ENCODE measurements around the gene MINAR1.

The MINAR1 gene

GRCh38 chr15:79431636-79432344 is at the start of gene MINAR1:
MINAR1 (plus strand) TSS chr15:79432336; CDS start chr15:79456148, 23,812 bp downstream.
- peak within 1 kb of the TSS; percentile 19; the same call in 1 of the 2 replicates for H3K4me3 ChIP-seq (ENCODE audit: low read length)
- no peak for TF ChIP-seq ZNF274 (IDR thresholded peaks at IDR 0.05; ENCODE audit: low read depth, low read length)

- no peak overlapping the region for H3K4me3 ChIP-seq (ENCODE audit: low read length)
- no peak for TF ChIP-seq ZNF274 (IDR thresholded peaks at IDR 0.05; ENCODE audit: low read depth, low read length)
Measured at GRCh38 chr15:79394231-79394630, 37.9 kb upstream of the MINAR1 start.

GRCh38 chr15:79396850-79397249 is 35.3 kb upstream of the MINAR1 start:
- no peak for TF ChIP-seq ZNF274 (IDR thresholded peaks at IDR 0.05; ENCODE audit: low read depth, low read length)
- no peak overlapping the region for H3K4me3 ChIP-seq (ENCODE audit: low read length)

GRCh38 chr15:79397269-79397910 is 34.7 kb upstream of the MINAR1 start:
- no peak for TF ChIP-seq ZNF274 (IDR thresholded peaks at IDR 0.05; ENCODE audit: low read depth, low read length)
- no peak overlapping the region for H3K4me3 ChIP-seq (ENCODE audit: low read length)

- no peak overlapping the region for H3K4me3 ChIP-seq (ENCODE audit: low read length)
- TF ChIP-seq ZNF274 (IDR thresholded peaks at IDR 0.05; ENCODE audit: low read depth, low read length): no peak
Measured at GRCh38 chr15:79399606-79400005, 32.5 kb upstream of the MINAR1 start.

- TF ChIP-seq ZNF274 (IDR thresholded peaks at IDR 0.05; ENCODE audit: low read depth, low read length): no peak
- no peak overlapping the region for H3K4me3 ChIP-seq (ENCODE audit: low read length)
Measured at GRCh38 chr15:79400650-79401049, 31.5 kb upstream of the MINAR1 start.

- TF ChIP-seq ZNF274 (IDR thresholded peaks at IDR 0.05; ENCODE audit: low read depth, low read length): no peak
- no peak overlapping the region for H3K4me3 ChIP-seq (ENCODE audit: low read length)
Measured at GRCh38 chr15:79401301-79401700, 30.8 kb upstream of the MINAR1 start.

GRCh38 chr15:79402136-79402535 is 30.0 kb upstream of the MINAR1 start:
- no peak overlapping the region for H3K4me3 ChIP-seq (ENCODE audit: low read length)
- no peak for TF ChIP-seq ZNF274 (IDR thresholded peaks at IDR 0.05; ENCODE audit: low read depth, low read length)

GRCh38 chr15:79403501-79403900 is 28.6 kb upstream of the MINAR1 start:
- H3K4me3 ChIP-seq (ENCODE audit: low read length): no peak overlapping the region

GRCh38 chr15:79406210-79406609 is 25.9 kb upstream of the MINAR1 start:
- TF ChIP-seq ZNF274 (IDR thresholded peaks at IDR 0.05; ENCODE audit: low read depth, low read length): no peak
- H3K4me3 ChIP-seq (ENCODE audit: low read length): no peak overlapping the region

More at GRCh38 chr15:79403501-79403900, 28.6 kb upstream of the MINAR1 start:
- no peak for TF ChIP-seq ZNF274 (IDR thresholded peaks at IDR 0.05; ENCODE audit: low read depth, low read length)

GRCh38 chr15:79408041-79408440 is 24.1 kb upstream of the MINAR1 start:
- no peak for TF ChIP-seq ZNF274 (IDR thresholded peaks at IDR 0.05; ENCODE audit: low read depth, low read length)
- H3K4me3 ChIP-seq (ENCODE audit: low read length): no peak overlapping the region

- TF ChIP-seq ZNF274 (IDR thresholded peaks at IDR 0.05; ENCODE audit: low read depth, low read length): no peak
- H3K4me3 ChIP-seq (ENCODE audit: low read length): no peak overlapping the region
Measured at GRCh38 chr15:79410237-79410636, 21.9 kb upstream of the MINAR1 start.

- no peak for TF ChIP-seq ZNF274 (IDR thresholded peaks at IDR 0.05; ENCODE audit: low read depth, low read length)
- H3K4me3 ChIP-seq (ENCODE audit: low read length): no peak overlapping the region
Measured at GRCh38 chr15:79412010-79412409, 20.1 kb upstream of the MINAR1 start.

GRCh38 chr15:79412429-79412828 is 19.7 kb upstream of the MINAR1 start:
- TF ChIP-seq ZNF274 (IDR thresholded peaks at IDR 0.05; ENCODE audit: low read depth, low read length): no peak
- H3K4me3 ChIP-seq (ENCODE audit: low read length): no peak overlapping the region

- no peak for TF ChIP-seq ZNF274 (IDR thresholded peaks at IDR 0.05; ENCODE audit: low read depth, low read length)
- H3K4me3 ChIP-seq (ENCODE audit: low read length): no peak overlapping the region
Measured at GRCh38 chr15:79416876-79417275, 15.3 kb upstream of the MINAR1 start.
